ENCODE results near the gene SERPINA10. TPM values are rescaled to one million over a fixed set of nuclear protein-coding genes. Genes with fewer than 3 reads are reported as not detected.

The SERPINA10 gene, protein sequence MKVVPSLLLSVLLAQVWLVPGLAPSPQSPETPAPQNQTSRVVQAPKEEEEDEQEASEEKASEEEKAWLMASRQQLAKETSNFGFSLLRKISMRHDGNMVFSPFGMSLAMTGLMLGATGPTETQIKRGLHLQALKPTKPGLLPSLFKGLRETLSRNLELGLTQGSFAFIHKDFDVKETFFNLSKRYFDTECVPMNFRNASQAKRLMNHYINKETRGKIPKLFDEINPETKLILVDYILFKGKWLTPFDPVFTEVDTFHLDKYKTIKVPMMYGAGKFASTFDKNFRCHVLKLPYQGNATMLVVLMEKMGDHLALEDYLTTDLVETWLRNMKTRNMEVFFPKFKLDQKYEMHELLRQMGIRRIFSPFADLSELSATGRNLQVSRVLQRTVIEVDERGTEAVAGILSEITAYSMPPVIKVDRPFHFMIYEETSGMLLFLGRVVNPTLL
- under 1 TPM; 0.11 to 0.24 (median 0.13) TPM for polyA plus RNA-seq (ENCODE audit: insufficient read length in 3 of 3)

DNA sequence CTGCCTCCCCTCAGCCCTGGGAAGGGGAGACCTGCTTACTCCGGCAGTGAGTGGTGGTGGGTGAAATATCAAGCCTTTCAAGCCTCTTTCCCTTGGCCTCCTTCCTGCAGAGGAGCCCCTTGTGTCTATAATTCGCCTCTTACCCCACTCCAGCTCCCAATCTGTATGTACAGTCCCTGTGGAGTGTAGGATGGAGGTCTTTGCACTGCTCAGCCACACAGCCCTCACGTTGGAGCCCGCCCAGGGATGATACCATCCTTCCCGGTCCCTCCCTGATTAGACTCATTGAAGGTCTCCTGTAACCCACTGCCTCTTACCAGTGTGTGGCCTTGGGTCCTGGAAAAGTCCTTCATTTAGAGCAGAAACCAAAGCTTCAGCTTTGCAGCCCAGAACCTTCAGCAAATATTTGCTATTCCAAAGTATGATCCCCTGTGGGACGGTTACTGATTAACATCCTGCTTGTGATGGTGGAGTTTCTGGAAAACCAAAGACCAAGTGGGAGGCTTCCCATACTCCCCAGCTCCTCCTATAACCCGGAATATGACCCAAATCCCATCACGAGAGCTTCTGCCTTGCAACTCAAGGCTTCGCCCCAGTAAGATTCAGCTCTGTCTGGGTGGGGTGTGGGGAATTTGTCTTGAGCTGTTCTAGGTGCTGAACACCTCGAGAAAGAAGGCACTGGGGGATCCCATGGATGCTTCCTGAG, at the start of gene SERPINA10:
Gene SERPINA10, minus strand, starts transcription at position 397 of the 706 bp plus-strand sequence. CDS start 2,675 bp downstream, outside the sequence.
- no peak for DNase-seq (ENCODE audit: low read depth in 3 of 3, low spot score in 2 of 3)

GRCh38 chr14:94342334-94342934, 49.4 kb upstream of the SERPINA10 start:
- peak in 2 of 3 donors; percentile 6 to 21 for DNase-seq (ENCODE audit: low read depth in 3 of 3, low spot score in 2 of 3)

DNA sequence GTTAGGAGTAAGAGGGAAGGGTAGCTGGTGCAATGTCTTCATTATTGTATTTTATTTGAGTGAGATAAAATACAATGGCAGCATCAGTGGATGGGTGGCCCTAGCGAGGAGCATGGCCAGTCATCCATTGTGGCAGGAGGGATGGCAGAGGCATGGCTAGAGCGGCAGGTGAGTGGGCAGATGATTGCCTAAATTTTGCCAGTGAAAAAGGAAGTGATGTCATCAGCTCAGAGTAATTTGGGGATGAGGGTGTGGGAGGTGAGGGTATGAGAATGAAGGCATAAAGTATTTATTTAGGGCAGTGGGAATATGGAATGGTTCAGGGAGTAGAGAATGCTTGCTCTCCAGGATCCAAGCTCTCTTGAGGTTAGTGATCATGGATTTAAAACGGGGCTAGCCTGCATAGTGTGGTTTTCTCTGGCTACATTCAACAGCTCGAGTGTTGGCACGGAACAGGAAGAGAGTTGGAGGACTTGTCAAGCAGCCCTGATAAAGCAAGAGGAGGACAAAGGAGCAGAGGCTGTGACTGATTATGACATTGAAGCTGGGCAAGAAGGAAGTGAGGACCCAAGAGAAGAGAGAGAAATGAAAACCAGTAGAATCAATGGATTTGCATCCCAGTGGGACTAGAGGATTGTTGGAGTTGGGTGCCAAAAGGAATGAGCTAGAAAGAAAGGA, 48.7 kb upstream of the SERPINA10 start:
- no peak for DNase-seq (ENCODE audit: low read depth in 3 of 3, low spot score in 2 of 3)

DNA sequence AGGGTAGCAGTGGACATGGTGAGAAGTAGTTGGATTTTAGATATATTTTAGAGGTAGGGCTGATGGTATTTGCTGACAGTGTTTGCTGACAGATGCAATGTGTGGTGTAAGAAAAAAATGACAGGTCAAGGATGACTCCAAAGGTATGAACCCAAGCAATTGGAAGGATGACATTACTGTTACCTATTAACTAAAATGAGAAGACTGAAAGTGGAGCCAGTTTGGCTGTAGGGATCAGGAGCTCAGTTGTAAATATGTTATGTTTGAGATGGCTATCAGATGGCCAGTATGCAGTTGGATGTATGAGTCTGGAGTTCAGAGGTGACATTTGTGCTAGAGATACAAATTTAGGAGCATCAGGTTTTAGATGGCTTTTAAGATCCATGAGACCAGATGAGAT, 47.5 kb upstream of the SERPINA10 start:
- DNase-seq (ENCODE audit: low read depth in 3 of 3, low spot score in 2 of 3): no peak

DNA sequence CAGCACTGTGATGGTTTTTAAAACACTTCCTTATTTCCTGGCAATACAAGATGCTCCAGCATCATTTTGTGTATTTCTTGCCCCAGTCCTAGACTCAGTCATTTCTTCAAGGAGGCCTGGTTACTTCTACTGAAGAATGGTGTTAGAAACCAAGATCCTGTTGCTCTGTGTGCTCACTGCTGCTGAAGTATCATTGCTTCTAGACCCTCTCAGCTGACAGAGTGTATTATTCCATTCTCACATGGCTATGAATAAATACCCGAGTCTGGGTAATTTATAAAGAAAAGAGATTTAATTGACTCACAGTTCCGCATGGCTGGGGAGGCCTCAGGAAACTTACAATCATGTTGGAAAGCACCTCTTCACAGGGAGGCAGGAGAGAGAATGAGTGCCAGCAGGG, 45.0 kb upstream of the SERPINA10 start:
- no peak for DNase-seq (ENCODE audit: low read depth in 3 of 3, low spot score in 2 of 3)

- DNase-seq (ENCODE audit: low read depth in 3 of 3, low spot score in 2 of 3): no peak
These were observed 44.2 kb upstream of the SERPINA10 start for GRCh38 chr14:94337274-94337673.

DNA sequence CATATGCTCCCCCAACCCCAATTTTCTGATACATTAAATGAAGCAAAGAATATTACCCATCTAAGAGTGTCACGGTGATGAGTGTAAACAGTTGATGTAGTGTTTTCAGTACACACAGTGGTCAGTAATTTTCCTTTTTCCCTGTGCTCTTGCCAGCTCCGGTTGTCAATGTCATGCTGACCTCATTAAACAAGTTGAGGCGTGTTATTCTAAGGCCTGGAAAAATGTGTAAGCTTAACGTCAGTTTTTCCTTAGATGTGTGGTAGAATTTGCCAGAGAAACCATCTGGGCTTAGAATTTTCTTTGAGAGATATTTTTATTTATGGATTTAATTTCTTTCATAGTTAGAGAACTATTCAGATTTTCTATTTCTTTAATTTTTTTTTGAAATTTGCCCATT, 41.8 kb upstream of the SERPINA10 start:
- no peak for DNase-seq (ENCODE audit: low read depth in 3 of 3, low spot score in 2 of 3)

- DNase-seq (ENCODE audit: low read depth in 3 of 3, low spot score in 2 of 3): no peak
These were observed 39.5 kb upstream of the SERPINA10 start for GRCh38 chr14:94332587-94332986.

DNA sequence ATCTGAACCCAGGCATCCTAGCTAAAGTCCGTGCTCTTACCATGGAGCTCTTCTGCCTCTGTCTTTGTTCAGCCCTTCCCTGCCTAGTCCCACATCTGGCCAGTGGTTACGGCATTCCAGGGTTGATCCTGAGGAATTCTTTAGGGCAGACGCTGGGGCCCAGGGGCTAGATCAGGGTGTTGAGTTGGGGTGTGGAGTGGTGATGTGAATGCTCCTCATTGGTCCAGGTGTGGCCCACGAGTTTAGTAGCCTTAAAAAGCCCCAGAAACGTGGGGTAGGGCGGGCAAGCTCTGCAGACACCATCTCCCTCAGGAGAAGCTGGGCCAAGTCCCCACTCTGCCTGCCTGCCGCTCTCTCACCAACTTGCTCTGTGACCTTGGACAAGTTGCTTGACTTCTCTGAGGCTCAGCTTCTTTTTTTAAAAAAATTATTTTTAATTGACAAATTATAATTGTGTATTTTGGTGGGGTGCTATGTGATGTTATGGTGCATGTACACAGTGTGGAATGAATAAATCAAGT, 39.1 kb upstream of the SERPINA10 start:
- no peak for DNase-seq (ENCODE audit: low read depth in 3 of 3, low spot score in 2 of 3)

DNA sequence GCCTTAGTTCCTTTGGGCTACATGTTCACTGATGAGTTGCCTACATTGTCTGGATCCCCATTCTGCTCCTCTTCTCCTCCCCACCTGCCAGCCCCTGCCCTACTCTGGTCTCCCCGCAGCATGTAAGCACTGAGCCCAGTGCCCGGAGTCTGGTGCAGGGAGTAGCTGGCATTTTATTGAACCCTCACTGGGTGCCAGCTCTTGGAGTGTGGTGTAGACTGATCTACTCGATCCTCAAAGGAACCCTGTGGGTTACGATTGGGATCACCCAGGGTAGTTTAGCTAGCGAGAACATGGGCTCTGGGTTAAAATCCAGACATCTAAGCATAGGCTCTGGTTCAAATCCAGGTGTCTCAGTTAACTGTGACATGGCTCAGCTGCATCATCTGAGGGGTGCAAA, 38.4 kb upstream of the SERPINA10 start:
- DNase-seq (ENCODE audit: low read depth in 3 of 3, low spot score in 2 of 3): no peak

DNA sequence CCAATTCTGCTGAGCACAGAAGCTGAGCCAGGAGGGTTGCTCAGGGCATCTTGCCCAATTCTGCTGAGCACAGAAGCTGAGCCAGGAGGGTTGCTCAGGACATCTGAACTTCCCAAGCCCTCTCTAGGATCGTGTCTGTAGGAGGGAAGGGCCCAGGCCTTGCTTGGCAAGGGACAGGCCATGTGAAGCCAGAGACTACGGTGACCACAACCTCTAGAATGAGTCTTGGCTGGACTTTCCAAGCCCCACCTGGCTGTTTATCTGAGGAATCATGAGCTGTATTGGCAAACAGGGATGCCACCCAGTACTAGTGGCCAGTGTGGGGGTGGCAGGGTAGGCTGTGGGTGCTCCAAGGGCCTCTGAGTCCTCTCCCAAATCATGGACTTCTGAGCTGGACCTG, 37.8 kb upstream of the SERPINA10 start:
- DNase-seq (ENCODE audit: low read depth in 3 of 3, low spot score in 2 of 3): no peak

DNA sequence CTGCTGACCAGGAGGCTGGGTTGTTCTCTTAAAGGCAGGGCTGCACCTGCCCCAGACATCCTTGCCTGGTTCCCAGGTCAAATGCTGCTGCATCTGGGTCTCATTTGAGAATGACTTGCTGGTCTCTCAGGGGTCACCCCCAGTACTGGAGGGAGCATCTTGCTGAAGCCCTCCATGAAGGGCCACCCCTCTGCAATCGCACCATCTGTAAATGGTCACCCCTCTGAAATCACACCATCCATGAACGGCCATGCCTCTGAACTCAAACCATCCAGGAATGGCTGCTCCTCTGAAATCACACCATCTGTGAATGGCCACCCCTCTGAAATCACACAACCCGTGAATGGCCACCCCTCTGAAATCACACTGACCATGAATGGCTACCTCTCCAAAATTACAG, 37.4 kb upstream of the SERPINA10 start:
- DNase-seq (ENCODE audit: low read depth in 3 of 3, low spot score in 2 of 3): no peak

DNA sequence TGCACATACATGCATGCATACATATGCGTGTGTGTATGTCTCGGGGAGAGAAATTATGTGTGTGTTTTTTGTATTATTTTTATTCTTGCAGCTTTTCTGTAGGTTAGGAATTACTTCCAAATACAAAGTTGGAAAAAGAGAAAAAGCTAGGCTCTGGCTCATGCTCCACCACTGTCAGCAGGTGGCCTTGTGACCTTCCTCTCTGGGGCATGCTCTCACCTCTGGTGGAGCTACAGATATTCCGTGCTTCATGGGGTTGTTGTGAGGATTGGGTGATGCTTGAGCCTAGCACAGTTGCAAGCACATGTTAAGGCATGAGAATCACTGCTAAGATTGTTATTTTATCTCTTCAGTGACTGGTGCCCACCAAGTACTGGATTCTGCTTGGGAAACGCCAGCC, 36.8 kb upstream of the SERPINA10 start:
- no peak for DNase-seq (ENCODE audit: low read depth in 3 of 3, low spot score in 2 of 3)

GRCh38 chr14:94328196-94328595, 35.1 kb upstream of the SERPINA10 start:
- DNase-seq (ENCODE audit: low read depth in 3 of 3, low spot score in 2 of 3): no peak

DNA sequence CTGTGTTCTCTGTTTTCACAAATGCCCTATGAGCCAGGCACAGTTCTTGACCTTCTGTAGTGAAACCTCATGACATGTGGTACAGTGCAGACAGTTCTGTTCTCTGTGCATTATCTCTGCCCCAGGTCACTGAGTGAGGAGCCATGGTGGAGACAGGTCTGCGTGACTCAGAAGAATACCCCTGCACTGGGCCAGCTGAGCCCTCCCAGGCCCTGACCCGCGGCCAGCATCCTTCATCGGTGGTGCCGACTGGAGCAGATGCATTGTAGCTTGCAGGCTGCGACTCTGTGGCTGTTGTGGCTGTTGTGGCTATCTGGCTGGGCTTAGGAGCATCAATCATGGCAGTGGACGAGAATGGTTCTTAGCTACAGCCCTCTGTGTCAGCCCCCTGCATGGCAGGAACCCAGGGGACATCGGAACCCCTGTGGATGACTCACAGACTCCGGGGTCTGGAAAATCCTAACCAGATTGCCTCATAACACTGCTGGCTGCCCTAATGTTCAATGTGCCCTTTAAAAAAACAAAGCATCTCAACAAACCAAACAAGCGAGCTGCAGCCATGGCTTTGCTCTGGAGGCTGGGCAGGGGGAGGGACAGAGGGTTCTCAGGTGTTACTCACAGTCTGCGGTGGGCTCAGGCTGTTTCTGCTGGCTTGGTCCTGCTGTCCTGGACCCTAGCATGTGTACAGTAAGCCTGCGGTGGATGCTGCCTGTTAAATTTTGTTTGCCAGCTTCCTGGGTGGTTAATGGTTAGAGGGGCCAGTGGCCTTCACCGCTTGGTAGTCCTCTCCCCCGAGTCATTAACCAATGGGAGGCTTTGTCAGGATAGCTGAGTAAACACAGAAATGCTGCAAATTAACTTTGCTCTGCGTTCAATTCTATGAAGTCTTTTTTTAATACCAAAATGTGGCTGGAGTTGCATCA, 29.8 kb upstream of the SERPINA10 start, which contains the start of gene SERPINA6:
Gene SERPINA6, minus strand, starts transcription at position 689 of the 923 bp plus-strand sequence. CDS start 8,688 bp downstream, outside the sequence.
- no peak for DNase-seq (ENCODE audit: low read depth in 3 of 3, low spot score in 2 of 3)

DNA sequence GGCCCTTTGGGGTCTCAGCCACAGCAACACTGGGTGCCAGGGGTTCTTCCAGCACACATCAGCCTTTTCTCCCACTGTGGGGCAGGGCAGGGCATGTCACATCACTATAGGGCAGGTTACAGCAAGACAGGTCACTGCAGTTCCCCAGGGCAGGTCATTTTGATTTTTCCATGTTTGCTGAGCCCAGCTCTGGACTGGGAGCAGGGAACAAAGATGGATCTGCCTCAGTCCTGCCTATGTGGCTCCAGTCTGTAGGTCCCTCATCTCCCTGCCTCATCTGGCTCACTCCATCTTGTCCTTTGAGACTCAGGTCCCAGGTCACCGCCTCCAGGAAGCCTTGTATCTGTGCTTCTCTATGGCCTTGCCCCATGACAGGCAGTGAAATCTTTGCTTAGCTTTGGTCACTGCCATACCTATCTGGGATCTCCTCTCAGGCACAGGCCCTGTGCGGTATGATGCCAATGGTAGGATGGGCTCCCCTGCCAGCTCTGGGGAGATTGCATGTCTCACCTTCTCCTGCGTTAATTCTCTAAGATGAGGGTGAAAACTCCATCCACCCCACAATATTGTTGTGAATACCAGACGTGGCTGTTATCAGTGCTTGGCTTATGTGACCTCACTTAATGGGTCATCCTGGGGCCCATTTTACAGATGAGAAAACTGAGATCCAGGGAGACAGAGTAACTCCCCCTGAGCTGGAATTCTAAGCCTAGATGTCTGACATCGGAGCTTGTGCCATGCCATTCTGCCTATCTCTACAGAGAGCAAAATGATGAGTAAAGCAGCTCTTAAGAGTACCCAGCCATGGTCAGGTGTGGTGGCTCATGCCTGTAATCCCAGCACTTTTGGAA, 28.6 kb upstream of the SERPINA10 start:
- no peak for DNase-seq (ENCODE audit: low read depth in 3 of 3, low spot score in 2 of 3)

GRCh38 chr14:94320243-94320642, 27.2 kb upstream of the SERPINA10 start:
- no peak for DNase-seq (ENCODE audit: low read depth in 3 of 3, low spot score in 2 of 3)

DNA sequence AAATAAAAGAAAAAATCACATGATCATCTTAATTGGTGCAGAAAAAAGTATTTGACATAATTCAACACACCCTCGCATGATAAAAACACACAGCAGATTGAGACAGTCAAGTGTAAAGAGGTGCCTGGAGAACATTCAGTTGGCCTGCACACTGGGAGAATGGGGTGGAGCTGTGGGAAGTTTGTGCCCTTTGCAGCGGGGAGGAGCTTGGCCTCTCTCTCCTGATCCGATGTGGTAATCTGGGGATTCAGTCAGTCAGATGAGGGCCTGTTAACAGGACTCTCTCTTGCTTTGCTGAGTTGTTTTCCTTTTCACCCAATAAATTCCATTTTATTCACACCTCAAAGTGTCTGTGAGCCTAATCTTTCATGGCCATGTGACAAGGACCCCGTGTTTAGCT, 24.2 kb upstream of the SERPINA10 start:
- no peak for DNase-seq (ENCODE audit: low read depth in 3 of 3, low spot score in 2 of 3)

DNA sequence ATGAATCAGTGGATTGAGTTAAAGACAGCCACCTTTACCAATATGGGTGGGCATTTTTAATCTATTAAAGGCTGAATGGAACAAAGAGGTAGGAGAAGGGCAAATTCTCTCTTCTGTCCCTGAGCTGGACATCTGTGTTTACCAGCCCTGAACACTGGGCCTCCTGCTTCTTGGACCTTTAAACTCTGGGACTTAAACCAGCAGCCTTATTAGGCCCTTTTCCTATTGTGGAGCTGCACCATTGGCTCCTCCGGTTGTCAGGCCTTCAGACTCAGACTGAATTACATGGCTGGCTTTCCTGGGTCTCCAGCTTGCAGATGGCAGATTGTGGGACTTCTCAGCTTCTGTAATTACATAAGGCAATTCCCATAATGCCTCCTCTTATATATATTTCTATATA, 23.6 kb upstream of the SERPINA10 start:
- no peak for DNase-seq (ENCODE audit: low read depth in 3 of 3, low spot score in 2 of 3)

Data from right renal cortex interstitium (tissue), 3 donors.